NCI-H1417 treated with DMSO at 0.1 percent for 48 hours (cell line): Measurements from ENCODE around the gene CSMD2.

Experiments
- DNase-seq: peaks from one replicate; lab custom pipeline; 2025; lab: John Stamatoyannopoulos, UW

Gene CSMD2

DNA sequence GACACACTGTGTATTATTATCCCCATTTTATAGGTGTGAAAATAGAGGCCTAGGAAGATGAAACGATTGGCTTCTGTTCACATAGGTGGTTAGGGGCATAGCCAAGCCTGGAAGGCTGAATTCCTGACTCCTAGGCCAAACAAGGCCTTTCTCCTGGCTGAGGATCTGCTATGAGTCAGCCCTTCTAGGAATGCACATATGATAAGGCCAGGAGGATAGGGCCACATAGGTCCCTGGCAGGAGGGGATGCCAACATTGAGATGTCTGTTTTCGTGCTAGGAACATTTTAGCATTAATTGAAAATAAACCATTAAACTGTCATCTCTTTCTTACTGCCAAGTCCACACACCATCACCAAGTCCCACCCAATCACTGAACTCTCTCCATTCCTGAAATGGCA lies 9.2 kb downstream of the CSMD2 start:
- no peak for DNase-seq

DNA sequence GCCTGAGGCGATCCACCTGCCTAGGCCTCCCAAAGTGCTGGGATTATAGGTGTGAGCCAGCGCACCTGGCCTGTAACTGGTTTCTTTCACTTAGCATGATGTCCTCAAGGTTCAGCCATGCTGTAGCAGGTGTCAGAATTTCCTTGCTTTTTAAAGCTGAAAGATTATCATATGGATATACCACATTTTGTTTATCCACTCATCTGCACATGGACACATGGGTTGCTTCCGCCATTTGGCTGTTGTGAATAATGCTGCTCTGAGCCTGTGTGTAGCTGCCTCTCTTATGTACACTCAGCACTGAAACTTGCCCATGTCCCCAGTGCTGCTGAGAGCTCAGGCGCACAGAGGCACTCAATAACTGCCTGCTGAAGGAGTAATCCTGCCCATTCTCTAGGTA lies 11.8 kb downstream of the CSMD2 start:
- no peak for DNase-seq

DNA sequence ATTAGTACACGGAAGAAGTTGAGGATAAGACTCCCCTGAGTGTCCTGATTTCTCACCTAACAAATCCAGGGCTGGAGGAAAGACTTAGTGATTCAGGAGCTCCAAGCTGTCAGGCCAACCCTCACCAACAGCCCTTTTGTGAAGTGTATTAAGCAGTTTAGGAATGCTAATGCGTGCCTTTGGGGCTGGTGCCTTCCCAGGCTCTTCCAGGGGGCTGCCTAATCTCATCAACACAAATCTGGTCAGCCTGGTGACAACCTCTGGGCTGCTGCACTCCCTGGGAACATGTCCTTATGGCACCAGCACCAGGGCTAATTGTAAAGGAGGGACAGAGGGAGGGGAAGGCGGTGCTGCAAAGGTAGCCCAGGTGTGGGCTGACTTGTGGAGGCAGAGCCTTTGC lies 15.5 kb downstream of the CSMD2 start:
- DNase-seq: no peak

DNA sequence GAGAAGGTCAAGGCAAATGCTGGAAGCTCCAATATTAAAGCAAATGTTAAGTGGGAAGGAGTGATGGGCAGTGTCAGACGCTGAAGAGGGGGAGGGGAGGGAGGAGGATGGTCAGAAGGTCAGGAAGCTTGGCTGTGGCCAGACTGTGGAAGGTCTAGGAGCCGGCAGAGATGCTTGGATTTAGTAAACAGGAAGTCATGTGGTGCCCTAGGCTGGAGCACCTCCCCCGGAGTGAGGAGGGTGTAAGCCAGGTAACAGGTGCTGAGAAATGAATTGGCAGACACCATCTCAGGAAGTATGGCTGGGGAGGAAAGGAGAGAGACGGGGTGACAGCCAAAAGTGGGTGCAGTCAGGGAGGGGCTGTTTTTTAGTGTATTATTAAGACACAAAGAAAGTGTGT lies 17.7 kb downstream of the CSMD2 start:
- DNase-seq: no peak

DNA sequence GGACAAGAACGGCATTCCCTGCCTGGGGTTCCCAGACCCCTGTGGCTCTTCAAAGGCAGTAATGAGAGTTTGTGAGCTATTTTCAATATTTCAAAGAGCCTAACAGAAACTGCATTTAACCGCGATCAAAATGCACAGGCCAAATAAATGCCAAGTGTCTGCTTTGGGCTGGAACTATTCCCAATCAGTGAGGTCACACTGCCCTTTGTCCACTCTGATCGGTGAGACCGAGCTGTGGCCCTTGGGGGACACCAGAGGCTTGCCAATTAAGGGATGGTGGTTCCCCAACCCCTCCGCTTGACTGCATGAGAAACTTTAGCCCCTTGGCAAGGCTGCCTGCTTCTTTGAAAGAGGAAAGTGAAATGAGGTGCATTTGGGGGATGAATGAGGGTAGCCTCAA lies 20.3 kb downstream of the CSMD2 start:
- no peak for DNase-seq

DNA sequence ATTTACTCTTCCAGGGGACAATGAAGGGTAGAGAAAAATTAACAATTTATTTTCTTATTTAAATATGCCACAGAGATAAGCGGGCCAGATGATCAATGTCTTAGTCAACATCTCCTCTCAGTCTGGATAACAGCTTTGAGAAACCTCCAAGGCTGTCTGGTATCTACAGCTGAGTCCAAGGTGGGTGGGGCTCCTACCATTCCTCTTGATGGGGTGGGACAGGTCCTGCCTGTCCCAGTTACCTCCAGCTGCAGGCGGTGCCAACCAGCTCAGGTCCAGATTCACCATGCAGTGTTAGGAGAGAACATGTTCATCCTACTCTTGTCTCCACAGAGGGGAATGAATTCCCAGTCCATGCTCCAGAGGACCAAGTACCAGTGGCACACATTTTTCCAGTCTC lies 21.1 kb downstream of the CSMD2 start:
- DNase-seq: no peak

DNA sequence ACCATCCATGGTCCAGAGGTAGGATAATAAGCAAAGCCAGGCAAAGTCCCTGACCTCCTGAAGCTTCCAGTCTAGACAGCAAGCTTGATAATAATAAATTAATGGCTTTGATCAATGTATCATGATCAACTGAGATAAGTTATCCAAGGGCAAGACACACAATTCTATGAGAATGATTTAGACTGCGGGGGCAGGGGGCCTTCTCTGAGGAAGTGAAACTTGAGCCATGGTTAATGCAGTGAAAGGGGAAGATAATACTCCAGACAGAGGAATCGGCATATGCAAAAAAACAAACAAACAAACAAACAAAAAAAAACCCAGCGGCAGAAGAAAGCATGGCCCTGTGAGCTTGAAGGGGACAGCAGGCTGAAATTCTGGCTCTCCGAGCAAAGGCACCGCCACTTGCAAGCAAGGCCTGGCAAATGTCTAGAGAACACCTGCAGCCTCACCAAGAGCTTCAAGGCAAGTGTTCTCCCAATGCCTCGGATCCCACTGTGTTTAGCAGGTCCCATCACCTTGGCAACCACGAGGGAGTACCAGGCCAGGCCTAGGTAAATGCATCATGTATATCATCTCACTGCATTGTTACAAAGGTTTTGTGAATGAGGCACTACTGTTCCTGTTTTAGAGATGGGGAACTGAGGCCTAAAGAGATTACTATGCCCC lies 24.9 kb downstream of the CSMD2 start:
- DNase-seq: no peak

DNA sequence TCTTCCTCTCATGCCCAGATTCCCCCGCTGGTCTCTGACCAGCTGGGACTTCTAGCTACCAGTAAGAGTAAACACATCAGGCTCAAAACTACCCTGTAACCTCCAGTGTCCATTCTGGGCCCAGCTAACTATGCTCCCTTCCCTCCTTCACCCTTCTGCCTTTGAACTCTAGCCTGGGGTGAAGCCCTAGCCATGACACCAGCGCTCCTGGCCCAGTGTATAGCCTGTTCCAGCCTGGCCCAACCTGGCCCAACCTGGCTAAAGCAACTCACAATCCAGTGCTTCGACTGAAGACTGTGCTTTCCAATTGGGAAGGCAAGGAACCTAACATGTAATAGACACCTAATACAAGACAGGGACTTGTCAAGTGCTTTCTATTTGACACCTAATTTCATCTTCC lies 27.6 kb downstream of the CSMD2 start:
- DNase-seq: no peak

DNA sequence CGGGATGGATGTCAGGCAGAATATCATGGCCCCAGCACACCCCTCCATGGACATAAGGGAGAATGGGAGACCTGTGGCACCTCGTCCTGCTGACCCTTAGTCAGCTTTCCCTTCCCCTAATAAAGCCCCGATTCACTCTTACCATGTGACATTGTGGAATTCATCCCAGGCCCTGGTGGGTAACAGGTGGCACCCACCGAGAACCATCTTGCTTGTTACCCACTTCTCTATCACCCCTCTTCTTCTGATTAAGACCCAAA lies 32.9 kb downstream of the CSMD2 start:
- DNase-seq: no peak

DNA sequence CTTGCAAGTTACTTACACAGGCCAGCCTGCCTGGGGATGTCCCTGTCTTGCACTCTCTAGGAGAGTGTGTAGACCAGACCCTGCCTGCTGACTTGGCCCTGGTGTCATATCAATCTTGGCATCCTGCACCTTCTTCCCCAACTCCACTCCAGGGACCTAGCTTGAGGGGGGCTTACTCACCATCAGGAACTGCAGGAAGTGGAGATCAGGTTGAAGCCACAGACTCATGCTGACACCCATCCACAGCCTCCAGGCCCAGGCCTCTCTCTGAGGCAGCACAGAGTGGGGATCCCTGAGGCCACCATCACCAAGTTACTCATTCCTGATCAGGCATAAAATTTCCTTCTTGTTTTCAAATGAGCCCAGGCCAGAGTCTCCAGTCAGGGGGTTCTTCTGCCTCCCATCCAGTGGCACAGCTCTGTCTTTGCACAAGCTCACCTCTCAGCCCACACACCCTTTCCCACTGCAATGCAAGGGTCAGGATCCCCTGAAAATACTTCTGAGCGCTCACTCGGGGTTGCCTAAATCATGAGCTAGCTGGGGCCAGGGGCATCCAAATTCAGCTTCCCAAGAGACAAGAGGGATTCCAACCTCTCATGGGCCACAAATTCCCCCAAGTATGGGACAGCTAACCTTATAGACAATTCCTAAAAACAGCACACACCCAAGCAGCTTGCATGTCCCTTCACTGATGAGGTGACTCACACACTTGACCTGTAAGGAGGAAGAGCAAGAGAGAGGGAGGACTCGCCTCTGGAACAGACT lies 33.5 kb downstream of the CSMD2 start:
- no peak for DNase-seq

DNA sequence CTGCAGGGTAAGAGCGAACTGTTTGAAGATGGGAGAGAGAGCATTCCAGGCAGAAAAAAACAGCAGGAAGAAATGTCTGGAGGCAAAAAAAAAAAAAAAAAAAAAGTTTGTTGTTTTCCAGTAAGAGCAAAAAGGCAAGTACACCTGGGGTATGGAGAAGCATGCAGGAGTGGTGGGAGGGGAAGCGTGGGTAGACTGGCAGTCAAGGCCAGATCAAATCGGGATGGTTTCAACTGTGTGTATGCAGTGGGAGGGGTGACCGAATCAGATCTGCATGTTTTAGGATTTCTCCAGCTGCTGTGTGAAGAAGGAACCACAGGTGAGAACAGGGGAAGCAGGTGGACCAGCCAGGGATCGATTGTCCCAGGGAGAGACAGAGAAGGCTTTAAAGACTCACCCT lies 34.7 kb downstream of the CSMD2 start:
- no peak for DNase-seq

DNA sequence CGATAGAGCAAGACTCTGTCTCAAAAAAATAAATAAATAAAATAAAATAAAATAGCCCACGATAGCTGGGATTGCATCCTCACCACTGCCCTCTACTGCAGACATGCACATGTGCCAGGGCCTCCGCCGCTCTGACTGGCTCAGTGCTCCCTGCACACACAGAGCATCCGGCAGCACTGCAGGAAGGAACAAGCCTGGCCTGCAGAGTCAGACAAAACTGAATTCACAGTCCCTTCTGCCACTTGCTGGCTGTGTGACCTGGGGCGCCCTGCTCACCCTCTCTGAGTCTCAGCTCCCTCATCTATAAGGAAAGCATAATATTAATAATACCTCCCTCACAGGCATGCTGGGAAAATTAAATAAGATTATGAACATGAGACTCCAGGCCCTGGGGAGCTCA lies 35.4 kb downstream of the CSMD2 start:
- no peak for DNase-seq

DNA sequence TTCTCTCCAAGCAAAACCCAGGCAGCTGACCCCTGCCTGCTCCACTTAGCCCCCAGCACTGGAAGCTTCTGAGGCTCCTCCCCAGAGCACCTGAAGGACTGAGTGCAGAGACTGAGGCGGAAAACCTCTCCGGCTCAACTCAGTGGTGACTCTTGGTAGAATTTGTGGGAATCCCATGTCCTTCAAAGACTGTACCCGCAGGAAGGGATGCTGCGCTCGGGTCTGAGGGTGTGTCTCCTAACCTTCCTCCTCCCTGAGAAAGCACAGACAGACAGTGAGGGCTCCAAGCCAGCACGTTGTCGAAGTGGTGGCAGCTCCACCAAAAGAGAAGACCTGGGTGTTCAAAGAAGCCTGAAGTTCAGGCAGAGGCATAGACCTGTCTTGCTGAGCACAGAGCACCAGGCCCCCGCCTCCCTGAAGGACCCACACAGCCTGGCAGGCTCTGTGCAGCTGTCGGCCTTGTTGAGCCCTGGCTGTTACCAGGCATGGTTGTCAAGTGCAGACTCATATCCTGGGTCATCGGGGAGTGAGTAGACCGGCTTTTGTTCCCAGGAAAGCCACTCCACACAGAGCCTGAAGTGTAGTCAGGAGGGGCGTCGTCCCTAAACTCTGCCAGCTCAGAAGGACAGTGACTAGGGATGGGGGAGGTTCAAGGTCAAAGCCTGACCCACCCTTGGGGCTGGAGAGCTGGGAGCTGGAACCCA lies 36.7 kb downstream of the CSMD2 start:
- no peak for DNase-seq

DNA sequence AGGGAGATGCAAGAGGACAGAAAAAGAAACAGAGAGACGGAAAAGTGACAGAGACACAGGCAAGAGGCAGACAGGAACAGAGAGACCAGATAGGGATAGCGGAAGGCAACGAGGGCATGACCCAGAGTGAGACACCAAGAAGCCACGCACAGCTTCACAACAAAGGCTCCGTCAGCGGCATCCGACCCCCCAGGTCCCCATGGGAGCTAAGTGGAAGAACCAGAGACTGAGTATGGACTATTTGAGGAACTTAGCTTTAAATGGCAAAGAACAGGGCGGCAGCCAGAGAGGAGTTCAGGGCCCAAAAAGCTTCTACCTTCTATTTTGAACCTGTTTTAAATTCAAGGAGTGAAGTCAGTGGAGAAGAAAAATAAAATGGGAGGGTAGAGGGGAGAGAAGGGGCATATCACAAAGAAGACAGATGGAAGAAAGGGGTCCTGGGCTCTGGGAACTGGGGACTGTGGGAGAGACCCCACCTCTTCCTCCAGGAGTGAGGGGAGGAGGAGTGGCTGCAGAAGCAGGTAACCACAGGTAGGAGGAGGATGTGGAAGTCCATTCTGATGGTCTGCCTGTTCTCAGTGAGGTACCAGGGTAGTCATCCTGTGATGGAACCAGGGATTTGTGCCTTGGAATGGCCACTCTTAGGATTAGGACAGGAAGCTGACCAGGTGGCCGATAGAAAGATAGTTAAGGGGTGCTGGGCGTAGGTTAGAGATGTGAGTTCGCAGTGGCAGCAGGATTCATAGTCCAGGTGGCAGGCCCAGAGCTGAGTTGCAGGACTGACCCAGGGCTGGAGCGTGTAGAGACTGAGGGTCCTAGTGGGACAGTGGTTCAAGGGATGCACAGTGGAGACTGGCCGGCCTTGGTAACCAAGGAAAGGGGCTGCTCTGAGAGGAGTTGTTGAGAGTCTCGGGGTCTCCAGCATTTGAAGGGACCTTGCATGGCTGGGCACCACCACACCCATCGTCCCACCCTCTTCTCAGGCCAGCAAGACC lies 37.7 kb downstream of the CSMD2 start:
- no peak for DNase-seq

DNA sequence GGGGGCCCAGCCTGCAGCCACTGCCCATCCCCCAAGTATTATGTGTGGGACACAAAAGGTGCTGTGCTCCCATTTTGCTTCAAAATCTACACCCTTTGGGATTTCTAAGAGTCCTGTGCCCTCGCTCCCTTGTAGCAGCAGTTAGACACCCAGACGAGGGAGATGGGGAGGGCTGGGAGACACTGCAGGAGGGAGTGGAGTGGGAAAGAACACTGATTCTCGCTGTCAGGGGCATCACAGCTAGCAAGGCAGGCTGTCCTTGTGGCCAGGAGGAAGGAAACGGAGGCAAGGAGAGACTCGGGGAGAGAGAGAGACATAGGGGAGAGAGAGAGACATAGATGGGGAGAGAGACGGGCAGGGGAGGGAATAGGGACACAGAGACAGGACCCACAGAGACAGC lies 38.5 kb downstream of the CSMD2 start:
- no peak for DNase-seq

DNA sequence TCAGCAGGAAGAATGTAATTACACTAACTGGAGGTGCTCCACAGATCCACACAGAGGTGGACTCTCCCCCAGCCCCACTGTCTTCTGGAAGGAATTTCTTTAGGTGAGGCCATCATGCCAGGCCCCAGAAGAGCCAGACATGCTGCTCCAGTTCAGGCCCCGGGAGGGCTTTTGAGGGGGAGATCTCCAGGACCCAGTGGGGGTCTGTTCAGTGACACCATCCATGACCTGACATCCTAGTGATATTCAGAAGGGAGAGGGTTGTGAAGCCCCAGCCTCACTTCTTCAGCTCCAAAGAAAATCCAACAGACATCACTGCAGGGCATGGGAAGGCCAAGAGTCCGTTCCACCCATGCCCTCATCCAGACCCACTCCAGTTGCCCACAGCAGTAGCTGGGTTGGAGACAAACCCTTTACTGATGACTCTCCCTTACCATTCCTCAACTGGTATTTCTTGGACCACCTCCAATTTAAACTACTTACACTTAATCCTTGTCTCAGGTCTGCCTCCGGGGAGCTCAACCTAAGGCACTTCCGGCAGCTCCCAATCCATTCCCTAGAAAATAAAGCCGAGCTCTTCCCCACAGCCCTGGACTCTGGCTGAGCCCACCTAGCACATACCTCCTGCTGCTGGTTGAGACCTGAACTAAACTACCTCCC lies 39.2 kb downstream of the CSMD2 start:
- no peak for DNase-seq

DNA sequence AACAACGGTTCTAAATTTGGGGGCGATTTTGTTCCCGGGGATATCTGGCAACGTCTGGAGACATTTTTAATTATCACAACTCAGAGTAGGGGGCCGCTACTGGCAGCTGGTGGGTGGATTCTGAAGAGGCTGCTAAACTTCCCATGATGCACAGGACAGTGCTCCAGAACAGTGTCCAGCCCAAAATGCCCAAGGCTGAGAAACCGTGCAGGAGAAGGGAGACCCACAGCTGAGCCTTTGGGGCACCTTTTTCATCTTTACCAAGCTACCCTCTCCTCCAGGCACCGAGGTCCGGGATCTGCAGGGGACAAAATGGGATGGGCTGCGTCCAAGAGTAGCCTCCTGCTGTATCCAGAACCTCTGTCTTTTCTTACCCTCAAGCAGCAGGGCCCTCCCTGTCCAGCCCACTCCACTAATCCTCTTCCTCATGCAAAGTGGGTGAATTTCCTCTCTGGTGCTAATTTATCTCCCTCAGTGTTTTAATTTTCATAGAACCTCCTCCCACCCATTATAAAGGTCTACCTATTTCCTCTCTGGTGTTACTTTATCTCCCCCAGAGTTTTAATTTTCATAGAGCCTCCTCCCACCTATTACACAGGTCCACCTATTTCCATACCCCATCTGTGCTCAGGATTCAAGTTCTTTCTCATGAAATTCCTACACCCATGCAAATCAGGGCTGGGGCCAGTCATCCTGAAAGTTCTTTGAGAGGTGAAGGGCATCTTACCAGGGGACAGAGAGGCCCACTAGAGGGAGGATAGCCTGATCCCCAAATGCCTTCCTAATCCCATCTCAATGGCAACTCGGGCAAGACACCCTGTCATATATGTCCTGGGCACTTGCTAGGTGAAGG lies 42.7 kb downstream of the CSMD2 start:
- no peak for DNase-seq

DNA sequence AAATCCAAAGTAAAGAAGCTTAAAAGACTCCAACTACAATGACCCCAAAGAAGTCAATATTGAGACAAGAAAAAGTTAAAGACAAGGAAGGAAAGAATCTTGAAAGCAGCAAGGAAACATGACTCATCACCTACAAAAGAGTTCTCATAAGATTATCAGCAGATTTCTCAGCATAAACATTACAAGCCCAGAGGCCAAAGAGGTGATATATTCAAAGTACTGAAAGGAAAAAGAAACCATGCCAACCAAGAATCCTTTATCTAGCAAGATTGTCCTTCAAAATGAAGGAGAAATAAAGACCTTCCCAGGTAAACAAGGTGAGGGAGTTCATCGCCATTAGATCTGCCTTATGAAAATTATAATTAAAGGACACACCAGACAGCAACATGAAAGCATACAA lies 49.8 kb downstream of the CSMD2 start:
- DNase-seq: no peak

DNA sequence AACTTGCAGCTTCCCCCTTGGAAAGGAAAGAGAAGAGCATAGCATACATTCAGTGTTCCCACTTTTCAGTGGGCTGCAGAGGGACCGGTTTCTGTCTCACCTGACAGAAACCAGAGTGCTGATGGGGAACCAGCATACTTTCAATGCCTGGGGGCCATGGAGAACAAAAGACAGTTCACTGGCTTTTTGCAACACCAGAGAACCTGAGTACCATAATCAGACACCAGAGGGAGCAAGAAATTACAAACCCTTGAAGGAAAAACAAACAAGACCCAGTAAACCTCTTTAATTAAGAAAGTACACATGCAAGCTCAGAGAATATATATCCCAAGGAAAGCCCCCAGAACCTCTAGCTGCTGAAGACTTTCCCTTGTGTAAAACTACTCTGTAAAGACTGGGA lies 51.1 kb downstream of the CSMD2 start:
- no peak for DNase-seq

DNA sequence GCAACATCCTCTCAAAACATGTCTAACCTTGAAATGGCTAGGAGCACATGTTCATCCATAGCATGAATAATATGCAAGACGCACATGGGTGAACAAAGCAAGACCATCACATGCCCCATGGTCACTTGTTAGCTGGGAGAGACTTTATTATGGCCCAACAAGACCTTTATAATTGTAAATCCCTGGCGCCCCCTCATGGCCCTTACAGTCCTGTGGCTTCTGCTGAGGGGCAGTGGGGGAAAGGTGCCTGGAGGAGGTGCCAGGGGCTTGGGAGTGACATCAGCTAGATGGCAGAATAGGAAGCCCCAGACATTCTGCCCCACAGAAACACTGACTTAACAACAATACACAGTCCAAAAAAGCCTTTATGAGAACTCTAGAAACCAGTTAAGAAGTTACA lies 51.7 kb downstream of the CSMD2 start:
- DNase-seq: no peak

DNA sequence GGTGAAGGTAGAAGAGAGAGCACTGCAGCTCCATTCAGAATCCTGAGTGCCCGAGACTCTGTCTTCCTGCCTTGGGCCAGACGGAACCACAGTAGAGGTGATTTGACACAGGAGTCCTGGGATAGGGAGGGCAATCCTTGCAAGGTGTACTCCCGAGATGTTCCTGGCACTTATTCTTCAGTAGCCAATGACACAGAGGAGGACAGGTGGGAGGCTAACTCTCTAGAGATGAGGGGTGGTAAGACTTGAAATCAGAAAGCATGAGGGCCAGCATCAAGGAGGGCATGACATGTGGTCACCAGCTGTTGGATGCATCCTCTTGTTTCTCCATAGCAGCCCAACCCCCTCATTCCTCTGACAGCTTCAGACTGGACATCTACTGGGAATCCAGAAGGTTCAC lies 56.3 kb downstream of the CSMD2 start:
- no peak for DNase-seq
